ENCODE measurements around the gene ZCCHC3.

Gene ZCCHC3

GRCh38 chr20:286508-286907, 10.9 kb upstream of the ZCCHC3 start:
- DNase-seq (ENCODE audit: low read depth) = no peak

- DNase-seq (ENCODE audit: low read depth) = no peak
Observed at GRCh38 chr20:288956-289692, 8.2 kb upstream of the ZCCHC3 start.

GRCh38 chr20:289693-290083, 7.7 kb upstream of the ZCCHC3 start:
- DNase-seq (ENCODE audit: low read depth) = no peak

- DNase-seq (ENCODE audit: low read depth) = peak; percentile 73
Observed at GRCh38 chr20:290084-290831, 7.1 kb upstream of the ZCCHC3 start, which contains the start of gene C20orf96. TSS of gene C20orf96 (minus strand) at chr20:290750. CDS start at chr20:290610, 140 bp downstream.

GRCh38 chr20:294602-295001, 2.8 kb upstream of the ZCCHC3 start:
- DNase-seq (ENCODE audit: low read depth) = no peak

GRCh38 chr20:295804-296203, 1.6 kb upstream of the ZCCHC3 start:
- DNase-seq (ENCODE audit: low read depth) = no peak

GRCh38 chr20:297925-298775, 780 bp downstream of the ZCCHC3 start:
- no peak for DNase-seq (ENCODE audit: low read depth)

GRCh38 chr20:298776-299391, 1.5 kb downstream of the ZCCHC3 start:
- DNase-seq (ENCODE audit: low read depth) = no peak

- DNase-seq (ENCODE audit: low read depth) = no peak
Observed at GRCh38 chr20:300345-300990, 3.1 kb downstream of the ZCCHC3 start.

GRCh38 chr20:301886-302848, 4.8 kb downstream of the ZCCHC3 start:
- no peak for DNase-seq (ENCODE audit: low read depth)

- no peak for DNase-seq (ENCODE audit: low read depth)
Observed at GRCh38 chr20:305745-306144, 8.4 kb downstream of the ZCCHC3 start.

GRCh38 chr20:308427-309038, 11.2 kb downstream of the ZCCHC3 start:
- DNase-seq (ENCODE audit: low read depth) = no peak

- no peak for DNase-seq (ENCODE audit: low read depth)
Observed at GRCh38 chr20:309306-309840, 12.0 kb downstream of the ZCCHC3 start.

- DNase-seq (ENCODE audit: low read depth) = peak; percentile 58
Observed at GRCh38 chr20:309841-310644, 12.7 kb downstream of the ZCCHC3 start.

GRCh38 chr20:310645-311044, 13.3 kb downstream of the ZCCHC3 start:
- no peak for DNase-seq (ENCODE audit: low read depth)

GRCh38 chr20:311609-312008, 14.2 kb downstream of the ZCCHC3 start:
- DNase-seq (ENCODE audit: low read depth) = no peak

- DNase-seq (ENCODE audit: low read depth) = no peak
Observed at GRCh38 chr20:312067-312466, 14.7 kb downstream of the ZCCHC3 start.

GRCh38 chr20:312866-313265, 15.5 kb downstream of the ZCCHC3 start:
- DNase-seq (ENCODE audit: low read depth) = no peak

- DNase-seq (ENCODE audit: low read depth) = no peak
Observed at GRCh38 chr20:313402-313801, 16.0 kb downstream of the ZCCHC3 start.
